Transverse colon (tissue), 4 donors: ENCODE data around the gene SEPHS2. TPM values are rescaled to one million over a fixed set of nuclear protein-coding genes. Genes with fewer than 3 reads are reported as not detected.

Experiments used
- DNase-seq: peaks from one replicate; pipeline ENCODE4 v3.0.0-alpha.2; 2019
- H3K27ac ChIP-seq, 4 donors: fragments of 200-600 bp; sonication (generic); 2 replicates each; pipeline ENCODE4 v1.5.1; 2016 to 2018; ENCODE audit warnings: inconsistent platforms in 4 of 4
- H3K27me3 ChIP-seq: fragments of 200-600 bp; sonication (generic); 2 replicates; pipeline ENCODE4 v1.5.1; 2017; ENCODE audit warnings: inconsistent platforms
- H3K36me3 ChIP-seq, 4 donors: fragments of 200-600 bp; sonication (generic); 2 replicates each; pipeline ENCODE4 v1.5.1; 2017 to 2019; ENCODE audit warnings: inconsistent platforms in 4 of 4
- H3K4me1 ChIP-seq, 4 donors: fragments of 200-600 bp; sonication (generic); 2 replicates each; pipeline ENCODE4 v1.5.1; 2017 to 2020; ENCODE audit warnings: inconsistent platforms in 4 of 4
- H3K4me3 ChIP-seq, 4 donors: fragments of 200-600 bp; sonication (generic); 1 replicate in 1 of 4; 2 replicates in 3 of 4; pipeline versions ENCODE4 v1.5.1 to v1.6.1; 2017 to 2019; ENCODE audit warnings: inconsistent platforms in 4 of 4
- H3K9me3 ChIP-seq, 2 donors: fragments of 200-600 bp; sonication (generic); 2 replicates each; pipeline ENCODE4 v1.5.1; 2017 to 2019; ENCODE audit warnings: inconsistent platforms in 2 of 2
- EP300 ChIP-seq: sonication (generic); formaldehyde crosslinking; IDR thresholded peaks from one replicate; pipeline ENCODE4 v1.6.1; 2017; ENCODE audit warnings: antibody characterized with exemption, low read depth
- POLR2A ChIP-seq: fragments of 450-650 bp; IDR thresholded peaks from one replicate; pipeline ENCODE4 v1.6.1; 2016; ENCODE audit warnings: antibody characterized with exemption, mild to moderate bottlenecking, moderate library complexity
- POLR2AphosphoS5 ChIP-seq, 3 donors: sonication (generic); formaldehyde crosslinking; IDR thresholded peaks; one replicate each; pipeline ENCODE4 v1.6.1; 2016; ENCODE audit warnings: antibody characterized with exemption in 3 of 3
- WGBS, 2 donors: methylation state at CpG; one replicate each; pipeline ENCODE4 v1.1.5; 2018; ENCODE audit warnings: low coverage in 1 of 2; 5-methylcytosine and 5-hydroxymethylcytosine counted together
- in situ Hi-C, 4 donors: fragments of 200-750 bp; cut with MboI; loops; one replicate each; pipeline versions ENCODE4 v1.15.0 to v1.15.1; 2017; ENCODE audit warnings: low sequenced_read_pairs in 3 of 4, low pct_ligation_motif_present in 1 of 4, low pct_unique_long_range_greater_than_20kb in 1 of 4
- intact Hi-C: fragments of 100-400 bp; cut with DNase I; formaldehyde crosslinking; loops from one replicate; pipeline ENCODE4 v1.15.1; 2023; ENCODE audit warnings: low total_unique reads
- total RNA-seq, 4 donors: library from RNA; depleted of rRNA; stranded (reverse); fragments of >200 nt; gene quantifications; one replicate each; pipeline ENCODE4 v1.1.0, GENCODE V29; 2016
- TF ChIP-seq, protein P1 (sequence below), 5 experiments: fragments of 200-600 bp in 3 of 5; fragments of 450-650 bp in 2 of 5; sonication (generic) in 3 of 5; IDR thresholded peaks; 1 replicate in 2 of 5; 2 replicates in 3 of 5; pipeline ENCODE4 v1.5.1; 2016 to 2017; ENCODE audit warnings: antibody characterized with exemption in 5 of 5, inconsistent platforms in 3 of 5, mild to moderate bottlenecking in 2 of 5, moderate library complexity in 1 of 5

SEPHS2 gene
- total RNA-seq, 4 donors from 2014 or later, result 86.7 to 218 (median 151) TPM

DNA sequence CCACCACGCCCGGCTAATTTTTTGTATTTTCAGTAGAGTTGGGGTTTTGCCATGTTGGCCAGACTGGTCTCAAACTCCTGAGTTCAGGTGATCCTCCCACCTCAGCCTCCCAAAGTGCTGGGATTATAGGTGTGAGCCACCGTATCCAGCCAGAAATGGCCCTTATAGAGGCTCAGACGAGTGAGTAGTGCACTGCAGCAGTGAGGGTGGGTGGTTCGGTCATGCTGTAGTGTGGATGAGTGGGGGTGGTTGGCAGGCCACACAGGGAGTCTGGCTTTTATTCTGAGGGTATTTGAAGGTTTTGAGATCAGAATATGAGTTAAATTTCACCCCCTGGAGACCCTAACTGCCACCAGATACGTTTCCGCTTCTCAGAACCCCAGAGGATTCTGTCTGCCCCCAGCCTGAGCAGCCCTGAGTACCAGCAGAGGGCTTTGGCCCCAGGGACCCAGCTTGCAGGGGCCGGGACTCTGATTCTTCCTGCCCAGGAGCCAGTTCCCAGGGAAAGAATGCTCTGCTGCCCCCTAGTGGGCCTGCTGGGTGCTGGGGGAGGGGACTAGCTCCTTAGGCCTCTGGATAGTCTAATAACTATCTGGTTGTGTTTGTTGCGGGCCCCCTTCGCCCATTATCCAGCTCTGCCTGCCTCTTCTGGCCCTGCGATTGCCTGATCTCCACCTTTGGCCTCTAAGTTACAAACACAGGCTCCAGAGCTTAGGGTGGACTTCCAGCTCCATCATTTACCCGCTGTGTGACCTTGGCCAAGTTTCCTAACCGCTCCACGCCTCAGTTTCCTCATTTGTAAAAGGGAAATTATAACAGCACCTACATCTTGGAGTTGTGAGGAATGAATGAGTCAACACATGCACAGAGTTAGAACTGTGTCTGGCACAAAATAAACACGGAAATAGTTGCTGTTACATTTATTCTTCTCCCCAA lies 36.3 kb downstream of the SEPHS2 start:
- Histone ChIP-seq H3K27me3 (no peaks in the 10 kb centered on the region), H3K27ac (peak overlapping the region; percentile 39 to 49 (median 42)), H3K9me3 (no peaks in the 10 kb centered on the region), H3K4me1 (peaks cover 12 to 30% (median 23%) of the 10 kb centered on the region in 4 donors), H3K4me3 (no peak overlapping the region), H3K36me3 (no peaks in the 10 kb centered on the region)
- TF ChIP-seq EP300 (no peak), POLR2AphosphoS5 (IDR thresholded peaks at IDR 0.05) (no peak), POLR2A (no peak)
- TF ChIP-seq, protein P1, sequence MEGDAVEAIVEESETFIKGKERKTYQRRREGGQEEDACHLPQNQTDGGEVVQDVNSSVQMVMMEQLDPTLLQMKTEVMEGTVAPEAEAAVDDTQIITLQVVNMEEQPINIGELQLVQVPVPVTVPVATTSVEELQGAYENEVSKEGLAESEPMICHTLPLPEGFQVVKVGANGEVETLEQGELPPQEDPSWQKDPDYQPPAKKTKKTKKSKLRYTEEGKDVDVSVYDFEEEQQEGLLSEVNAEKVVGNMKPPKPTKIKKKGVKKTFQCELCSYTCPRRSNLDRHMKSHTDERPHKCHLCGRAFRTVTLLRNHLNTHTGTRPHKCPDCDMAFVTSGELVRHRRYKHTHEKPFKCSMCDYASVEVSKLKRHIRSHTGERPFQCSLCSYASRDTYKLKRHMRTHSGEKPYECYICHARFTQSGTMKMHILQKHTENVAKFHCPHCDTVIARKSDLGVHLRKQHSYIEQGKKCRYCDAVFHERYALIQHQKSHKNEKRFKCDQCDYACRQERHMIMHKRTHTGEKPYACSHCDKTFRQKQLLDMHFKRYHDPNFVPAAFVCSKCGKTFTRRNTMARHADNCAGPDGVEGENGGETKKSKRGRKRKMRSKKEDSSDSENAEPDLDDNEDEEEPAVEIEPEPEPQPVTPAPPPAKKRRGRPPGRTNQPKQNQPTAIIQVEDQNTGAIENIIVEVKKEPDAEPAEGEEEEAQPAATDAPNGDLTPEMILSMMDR (IDR thresholded peaks at IDR 0.05), result peak; percentile 89 to 96 (median 94)
- peak; percentile 95 for DNase-seq
- intact Hi-C loops (no loop called here), in situ Hi-C loops (loop anchor here (25.0 kb wide), 2 partner anchors 297 to 322 kb away; partner anchors contain the start of genes GDPD3 (in 2 of the 4), MAPK3 (in 2 of the 4), PPP4C (in 2 of the 4) and TBX6 (in 2 of the 4))
- 40 to 80% methylated on average over 5 to 15 of the region's 15 CpGs for WGBS, 2 donors

DNA sequence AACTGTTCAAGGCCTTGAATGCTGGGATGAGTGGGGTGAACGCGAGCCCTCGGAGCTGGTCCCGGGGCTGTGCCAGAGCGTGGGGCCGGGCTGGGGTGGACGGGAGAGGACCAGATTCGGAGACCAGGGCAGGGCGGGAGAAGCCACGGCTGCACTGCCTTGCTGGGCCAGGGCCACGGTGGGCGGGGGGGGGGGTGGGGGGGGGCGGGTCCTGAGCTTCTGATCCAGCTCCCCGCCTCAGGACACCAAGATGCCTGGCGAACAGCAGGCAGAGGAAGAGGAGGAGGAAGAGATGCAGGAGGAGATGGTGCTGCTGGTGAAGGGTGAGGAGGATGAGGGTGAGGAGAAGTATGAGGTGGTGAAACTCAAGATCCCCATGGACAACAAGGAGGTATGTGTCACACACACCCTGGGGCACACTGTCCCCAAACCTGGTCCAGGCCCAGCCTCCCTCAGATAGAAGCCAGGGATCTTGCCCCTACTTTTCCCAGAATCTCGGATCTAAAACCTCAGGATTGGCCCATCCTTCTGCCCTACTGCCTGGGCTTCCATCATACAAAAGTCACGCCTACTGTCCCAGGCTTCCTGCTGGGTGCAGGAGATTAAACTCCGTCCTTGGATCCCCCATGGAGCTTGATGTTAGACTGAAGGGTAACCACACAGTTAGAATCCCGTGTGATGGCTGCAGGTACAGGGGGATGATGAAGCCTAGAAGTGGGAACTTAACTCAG lies 37.7 kb downstream of the SEPHS2 start:
- H3K4me1 ChIP-seq, result peaks cover 12 to 30% (median 23%) of the 10 kb centered on the region in 4 donors
- H3K9me3 ChIP-seq, result no peaks in the 10 kb centered on the region
- in situ Hi-C loops (loop anchor here (25.0 kb wide), 2 partner anchors 296 to 321 kb away; partner anchors contain the start of genes GDPD3 (in 2 of the 4), MAPK3 (in 2 of the 4), PPP4C (in 2 of the 4) and TBX6 (in 2 of the 4)), intact Hi-C loops (no loop called here)
- H3K4me3 ChIP-seq, result peak overlapping the region; percentile 45 to 75 (median 60)
- WGBS, 2 donors, result 0 to 11% methylated on average over 2 to 18 of the region's 19 CpGs
- no peak for TF ChIP-seq POLR2AphosphoS5 (IDR thresholded peaks at IDR 0.05)
- TF ChIP-seq EP300, result no peak
- TF ChIP-seq, protein P1 (IDR thresholded peaks at IDR 0.05), result no peak
- no peak for TF ChIP-seq POLR2A
- DNase-seq, result no peak
- no peaks in the 10 kb centered on the region for H3K36me3 ChIP-seq
- H3K27me3 ChIP-seq, result no peaks in the 10 kb centered on the region
- peak overlapping the region; percentile 77 to 95 (median 90) for H3K27ac ChIP-seq

DNA sequence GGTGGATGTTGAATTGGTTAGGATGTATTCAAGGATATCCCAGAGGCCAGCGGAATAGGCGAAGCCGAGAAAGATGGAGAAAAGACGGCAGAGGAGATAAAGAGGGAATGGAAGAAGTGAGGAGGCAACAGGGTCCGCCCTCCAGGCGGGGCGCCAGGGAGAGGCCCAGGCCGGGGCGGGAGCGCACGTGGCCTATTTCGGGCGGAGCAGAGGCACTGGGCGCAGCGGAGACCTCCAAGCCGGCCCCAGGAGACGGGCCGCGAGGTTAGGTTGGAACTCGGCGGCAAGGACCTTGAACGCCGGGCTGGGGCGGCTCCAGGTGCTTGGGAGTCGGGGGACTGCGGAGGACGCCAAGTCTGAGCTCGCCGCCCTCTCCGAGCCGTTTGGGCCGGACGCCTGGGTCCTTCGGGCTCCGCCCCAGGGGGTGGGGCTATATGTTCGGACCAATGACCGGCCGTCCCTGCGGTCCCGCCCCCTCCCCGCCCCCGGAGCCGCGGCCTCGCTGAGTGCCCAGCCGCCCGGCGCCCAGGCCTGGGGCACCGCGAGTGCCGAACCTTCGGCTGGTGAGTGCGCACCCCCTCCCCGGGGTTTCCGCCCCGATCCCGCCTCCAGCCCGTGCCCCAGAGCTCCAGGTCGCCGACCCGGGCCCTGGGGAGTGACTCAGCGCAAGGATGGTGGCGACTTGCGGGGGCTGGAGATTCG lies 38.4 kb downstream of the SEPHS2 start, which contains the start of gene ZNF771:
Gene ZNF771, plus strand, starts transcription at position 505 of the 702 bp plus-strand sequence. CDS start 448 bp downstream, outside the sequence.
- intact Hi-C loops, result no loop called here
- H3K27ac ChIP-seq, result peak within 1 kb of the TSS; percentile 77 to 95 (median 90)
- peaks cover 12 to 30% (median 23%) of the 10 kb centered on the region in 4 donors for H3K4me1 ChIP-seq
- in situ Hi-C loops, result loop anchor here (25.0 kb wide), 2 partner anchors 295 to 320 kb away; partner anchors contain the start of genes GDPD3 (in 2 of the 4), MAPK3 (in 2 of the 4), PPP4C (in 2 of the 4) and TBX6 (in 2 of the 4)
- TF ChIP-seq, protein P1 (IDR thresholded peaks at IDR 0.05), result peak in 2 of 5 experiments; percentile 24 to 31
- peak in 2 of 3 donors; percentile 45 to 70 for TF ChIP-seq POLR2AphosphoS5 (IDR thresholded peaks at IDR 0.05)
- no peak for TF ChIP-seq EP300
- TF ChIP-seq POLR2A, result peak; percentile 66
- DNase-seq, result peak; percentile 96
- H3K4me3 ChIP-seq, result peak within 1 kb of the TSS; percentile 45 to 75 (median 60)
- H3K27me3 ChIP-seq, result no peaks in the 10 kb centered on the region
- H3K36me3 ChIP-seq, result no peaks in the 10 kb centered on the region
- H3K9me3 ChIP-seq, result no peaks in the 10 kb centered on the region
- 0 to 1% methylated on average over 7 to 37 of the region's 65 CpGs for WGBS, 2 donors
